Measurements from ENCODE around the gene NBL1. TPM values are rescaled to one million over a fixed set of nuclear protein-coding genes. Genes with fewer than 3 reads are reported as not detected.

NBL1 gene
- total and polyA plus RNA-seq, 9 of the 15 experiments (the other 6 are each of a cell fraction or from before 2014, with no cell fraction given), result 0.10 to 3.7 (median 1.8) TPM; not detected in 1

DNA sequence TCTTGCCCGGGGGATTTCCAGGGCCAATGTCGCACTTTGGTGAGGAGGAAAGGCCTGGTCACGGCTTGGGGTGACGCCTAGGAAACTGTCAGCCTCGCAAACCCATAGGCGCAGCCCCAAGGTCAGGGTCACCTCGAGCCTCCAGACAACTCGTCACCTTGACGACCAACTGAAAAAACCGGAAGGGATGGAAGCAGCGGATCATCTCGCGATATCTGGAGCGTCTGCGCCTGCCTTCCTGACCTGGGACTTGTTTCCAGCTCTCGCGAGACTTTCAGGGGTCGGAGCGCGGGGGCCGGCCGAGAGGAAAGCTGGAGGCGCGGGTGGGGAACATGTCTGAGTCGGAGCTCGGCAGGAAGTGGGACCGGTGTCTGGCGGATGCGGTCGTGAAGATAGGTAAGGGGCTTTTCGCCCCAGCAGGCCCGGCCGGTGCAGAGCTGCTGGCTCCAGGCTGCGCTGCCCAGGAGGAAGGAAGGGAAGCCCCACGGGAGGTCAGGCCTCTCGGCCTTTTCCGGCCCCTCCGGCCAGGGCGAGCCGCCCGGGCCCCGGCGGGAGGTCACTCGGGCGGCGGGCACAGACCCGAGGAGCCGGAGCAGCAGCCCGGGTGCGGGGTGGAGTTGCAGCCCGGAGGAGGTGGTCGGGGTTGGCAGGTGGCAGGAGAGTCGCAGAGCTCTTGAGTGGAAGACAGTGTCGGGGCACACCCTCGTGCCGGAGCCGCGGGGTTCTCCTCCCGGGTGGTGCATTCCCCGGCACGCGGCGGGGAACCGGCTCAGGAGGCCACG lies 47.2 kb upstream of the NBL1 start (continued):
- no peak for TF ChIP-seq DACH1 (IDR thresholded peaks at IDR 0.05; ENCODE audit: partially characterized antibody)
- TF ChIP-seq DIDO1 (tag; IDR thresholded peaks at IDR 0.05; ENCODE audit: low read depth), result no peak; the same call in 1 of the 2 replicates
- peak; percentile 18 to 63; a peak in 1 of 4 replicates for TF ChIP-seq TBL1XR1 (IDR thresholded peaks at IDR 0.05; ENCODE audit: low read length in 2 of 2)
- no peak for TF ChIP-seq ILF3 (IDR thresholded peaks at IDR 0.05; ENCODE audit: borderline replicate concordance)
- peak; percentile 80 for TF ChIP-seq KDM5B (IDR thresholded peaks at IDR 0.05; ENCODE audit: insufficient replicate concordance, low read depth, low read length)
- no peak for TF ChIP-seq NCOR1 (IDR thresholded peaks at IDR 0.05)
- no peak for TF ChIP-seq ZNF699 (CRISPR knock-in tag; IDR thresholded peaks at IDR 0.05; ENCODE audit: insufficient replicate concordance)
- peak; percentile 54; the same call in 1 of the 2 replicates for TF ChIP-seq ZNF217 (CRISPR knock-in tag; IDR thresholded peaks at IDR 0.05)
- no peak for TF ChIP-seq CHD4 (IDR thresholded peaks at IDR 0.05; ENCODE audit: insufficient read depth, insufficient replicate concordance, low read depth, low read length, poor library complexity, severe bottlenecking)
- TF ChIP-seq, protein P1, sequence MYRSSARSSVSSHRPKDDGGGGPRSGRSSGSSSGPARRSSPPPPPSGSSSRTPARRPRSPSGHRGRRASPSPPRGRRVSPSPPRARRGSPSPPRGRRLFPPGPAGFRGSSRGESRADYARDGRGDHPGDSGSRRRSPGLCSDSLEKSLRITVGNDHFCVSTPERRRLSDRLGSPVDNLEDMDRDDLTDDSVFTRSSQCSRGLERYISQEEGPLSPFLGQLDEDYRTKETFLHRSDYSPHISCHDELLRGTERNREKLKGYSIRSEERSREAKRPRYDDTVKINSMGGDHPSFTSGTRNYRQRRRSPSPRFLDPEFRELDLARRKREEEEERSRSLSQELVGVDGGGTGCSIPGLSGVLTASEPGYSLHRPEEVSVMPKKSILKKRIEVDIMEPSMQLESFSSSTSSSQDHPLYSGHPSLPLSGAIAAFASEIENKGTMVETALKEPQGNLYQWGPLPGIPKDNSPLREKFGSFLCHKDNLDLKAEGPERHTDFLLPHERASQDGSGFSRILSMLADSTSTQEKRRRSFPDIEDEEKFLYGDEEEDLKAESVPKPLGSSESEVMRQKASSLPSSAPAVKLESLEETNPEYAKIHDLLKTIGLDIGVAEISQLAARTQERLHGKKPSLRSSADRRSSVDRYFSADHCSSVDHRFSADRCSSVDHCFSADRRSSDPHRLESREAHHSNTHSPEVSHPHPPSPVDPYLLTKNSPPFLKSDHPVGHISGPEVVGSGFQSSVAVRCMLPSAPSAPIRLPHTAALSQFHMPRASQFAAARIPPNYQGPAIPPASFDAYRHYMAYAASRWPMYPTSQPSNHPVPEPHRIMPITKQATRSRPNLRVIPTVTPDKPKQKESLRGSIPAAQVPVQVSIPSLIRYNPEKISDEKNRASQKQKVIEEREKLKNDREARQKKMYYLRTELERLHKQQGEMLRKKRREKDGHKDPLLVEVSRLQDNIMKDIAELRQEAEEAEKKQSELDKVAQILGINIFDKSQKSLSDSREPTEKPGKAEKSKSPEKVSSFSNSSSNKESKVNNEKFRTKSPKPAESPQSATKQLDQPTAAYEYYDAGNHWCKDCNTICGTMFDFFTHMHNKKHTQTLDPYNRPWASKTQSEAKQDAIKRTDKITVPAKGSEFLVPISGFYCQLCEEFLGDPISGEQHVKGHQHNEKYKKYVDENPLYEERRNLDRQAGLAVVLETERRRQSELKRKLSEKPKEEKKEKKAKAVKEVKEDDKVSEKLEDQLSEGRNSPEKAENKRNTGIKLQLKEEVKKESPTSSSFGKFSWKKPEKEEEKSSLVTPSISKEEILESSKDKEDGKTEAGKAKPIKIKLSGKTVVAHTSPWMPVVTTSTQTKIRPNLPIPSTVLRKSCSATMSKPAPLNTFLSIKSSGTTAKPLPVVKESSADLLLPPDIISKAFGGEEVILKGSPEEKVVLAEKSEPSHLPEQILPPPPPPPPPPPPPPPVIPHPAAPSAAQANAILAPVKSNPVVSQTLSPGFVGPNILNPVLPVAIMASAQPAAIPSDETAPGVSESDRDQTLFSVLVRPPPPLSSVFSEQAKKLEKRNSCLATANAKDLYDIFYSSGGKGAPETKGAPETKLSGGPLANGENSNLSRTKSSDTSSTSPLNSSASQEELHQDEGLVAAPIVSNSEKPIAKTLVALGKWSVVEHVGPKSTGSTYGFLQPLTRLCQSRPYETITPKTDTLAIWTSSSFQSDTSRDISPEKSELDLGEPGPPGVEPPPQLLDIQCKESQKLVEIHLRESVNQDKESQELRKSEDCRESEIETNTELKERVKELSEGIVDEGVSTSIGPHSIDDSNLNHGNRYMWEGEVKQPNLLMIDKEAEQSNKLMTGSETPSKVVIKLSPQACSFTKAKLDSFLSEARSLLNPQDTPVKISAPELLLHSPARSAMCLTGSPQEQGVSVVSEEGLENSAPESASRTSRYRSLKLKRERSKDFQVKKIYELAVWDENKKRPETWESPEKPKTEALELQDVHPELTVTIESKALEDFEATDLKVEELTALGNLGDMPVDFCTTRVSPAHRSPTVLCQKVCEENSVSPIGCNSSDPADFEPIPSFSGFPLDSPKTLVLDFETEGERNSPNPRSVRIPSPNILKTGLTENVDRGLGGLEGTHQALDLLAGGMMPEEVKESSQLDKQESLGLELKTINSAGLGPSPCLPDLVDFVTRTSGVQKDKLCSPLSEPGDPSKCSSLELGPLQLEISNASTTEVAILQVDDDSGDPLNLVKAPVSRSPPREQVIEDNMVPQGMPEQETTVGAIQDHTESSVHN (IDR thresholded peaks at IDR 0.05; ENCODE audit: borderline replicate concordance in 1 of 2, low read depth in 1 of 2), result no peak
- no peak; the same call in 1 of the 2 replicates for TF ChIP-seq CBX5 (IDR thresholded peaks at IDR 0.05; ENCODE audit: borderline replicate concordance, low read depth)
- no peak for TF ChIP-seq ZC3H11A (IDR thresholded peaks at IDR 0.05; ENCODE audit: low read depth, low read length)
- TF ChIP-seq ARID1B (IDR thresholded peaks at IDR 0.05), result no peak; the same call in 1 of the 2 replicates
- no peak for TF ChIP-seq CBX8 (IDR thresholded peaks at IDR 0.05; ENCODE audit: borderline replicate concordance, extremely low read depth, low read depth, low read length, poor library complexity, severe bottlenecking)
- peak; percentile 82 for TF ChIP-seq PRPF4 (IDR thresholded peaks at IDR 0.05; ENCODE audit: insufficient read depth, low read depth, low read length, poor library complexity, severe bottlenecking)
- no peak for TF ChIP-seq ZSCAN29 (IDR thresholded peaks at IDR 0.05)
